Sigmoid colon (tissue), 4 donors: ENCODE measurements around the gene INA.
"Not testable (repeated sequence)": the region's sequence is repeated elsewhere in the genome, so short reads cannot be mapped to it uniquely, and the experiment has no call there.

ENCODE experiments used
- POLR2A ChIP-seq, 2 donors: fragments of 450-650 bp; IDR thresholded peaks; one replicate each; pipeline ENCODE4 v1.6.1; 2016; ENCODE audit warnings: antibody characterized with exemption in 2 of 2, mild to moderate bottlenecking in 2 of 2, moderate library complexity in 2 of 2
- POLR2AphosphoS5 ChIP-seq, 4 donors: sonication (generic); formaldehyde crosslinking; IDR thresholded peaks; one replicate each; pipeline ENCODE4 v1.6.1; 2017; ENCODE audit warnings: antibody characterized with exemption in 4 of 4
- TF ChIP-seq, protein P1 (sequence below), 4 experiments: fragments of 450-650 bp in 3 of 4; fragments of 200-600 bp in 1 of 4; IDR thresholded peaks; one replicate each; pipeline ENCODE4 v1.5.1; 2016 to 2019; ENCODE audit warnings: antibody characterized with exemption in 4 of 4, mild to moderate bottlenecking in 3 of 4, moderate library complexity in 2 of 4

DNA sequence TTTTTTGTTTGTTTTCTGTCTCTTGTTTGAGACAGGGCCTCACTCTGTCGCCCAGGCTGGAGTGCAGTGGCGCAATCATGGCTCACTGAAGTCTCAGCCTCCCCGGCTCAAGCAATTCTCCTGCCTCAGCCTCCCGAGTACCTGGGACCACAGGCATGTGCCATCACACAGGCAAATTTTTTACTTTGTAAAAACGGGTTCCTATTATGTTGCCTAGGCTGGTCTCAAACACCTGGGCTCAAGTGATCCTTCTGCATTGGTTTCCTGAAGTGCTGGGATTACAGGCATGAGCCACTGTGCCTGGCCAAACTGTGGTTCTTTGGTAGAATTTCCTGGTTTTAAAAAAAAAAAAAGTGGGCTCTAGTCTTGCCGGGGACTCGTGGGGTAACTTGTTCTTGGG is 31.4 kb upstream of the INA start, which contains the start of gene RPEL1:
- not testable (repeated sequence) for TF ChIP-seq POLR2A, POLR2AphosphoS5 (IDR thresholded peaks at IDR 0.05)
- TF ChIP-seq, protein P1, sequence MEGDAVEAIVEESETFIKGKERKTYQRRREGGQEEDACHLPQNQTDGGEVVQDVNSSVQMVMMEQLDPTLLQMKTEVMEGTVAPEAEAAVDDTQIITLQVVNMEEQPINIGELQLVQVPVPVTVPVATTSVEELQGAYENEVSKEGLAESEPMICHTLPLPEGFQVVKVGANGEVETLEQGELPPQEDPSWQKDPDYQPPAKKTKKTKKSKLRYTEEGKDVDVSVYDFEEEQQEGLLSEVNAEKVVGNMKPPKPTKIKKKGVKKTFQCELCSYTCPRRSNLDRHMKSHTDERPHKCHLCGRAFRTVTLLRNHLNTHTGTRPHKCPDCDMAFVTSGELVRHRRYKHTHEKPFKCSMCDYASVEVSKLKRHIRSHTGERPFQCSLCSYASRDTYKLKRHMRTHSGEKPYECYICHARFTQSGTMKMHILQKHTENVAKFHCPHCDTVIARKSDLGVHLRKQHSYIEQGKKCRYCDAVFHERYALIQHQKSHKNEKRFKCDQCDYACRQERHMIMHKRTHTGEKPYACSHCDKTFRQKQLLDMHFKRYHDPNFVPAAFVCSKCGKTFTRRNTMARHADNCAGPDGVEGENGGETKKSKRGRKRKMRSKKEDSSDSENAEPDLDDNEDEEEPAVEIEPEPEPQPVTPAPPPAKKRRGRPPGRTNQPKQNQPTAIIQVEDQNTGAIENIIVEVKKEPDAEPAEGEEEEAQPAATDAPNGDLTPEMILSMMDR (IDR thresholded peaks at IDR 0.05) = not testable (repeated sequence)
